ENCODE data around the gene SEC14L6.

- TF ChIP-seq CTCF (IDR thresholded peaks at IDR 0.05; ENCODE audit: insufficient read depth, low read depth, low read length) (no peak), EZH2 (IDR thresholded peaks at IDR 0.05; ENCODE audit: insufficient read depth, low read length) (no peak)
Measured at GRCh38 chr22:30514252-30514651, 32.3 kb downstream of the SEC14L6 start.
